Cardiac muscle cell (in vitro differentiated cells and primary cell): Measurements from ENCODE around the gene ZDHHC7. TPM values are rescaled to one million over a fixed set of nuclear protein-coding genes. Genes with fewer than 3 reads are reported as not detected.
"Not testable (repeated sequence)": the region's sequence is repeated elsewhere in the genome, so short reads cannot be mapped to it uniquely, and the experiment has no call there.

Experiments used
- DNase-seq, 2 donors: peaks; one replicate each; pipeline versions ENCODE4 v3.0.0 to v3.0.0-alpha.2; 2010 to 2017; ENCODE audit warnings: low read depth in 1 of 2, low spot score in 1 of 2
- H3K27ac ChIP-seq: fragments of 200-600 bp; sonication (generic); 2 replicates; pipeline ENCODE4 v1.5.1; 2016
- H3K27me3 ChIP-seq: fragments of 200-600 bp; sonication (generic); 2 replicates; pipeline ENCODE4 v1.6.0; 2016; ENCODE audit warnings: control low read depth
- H3K36me3 ChIP-seq: fragments of 200-600 bp; sonication (generic); 2 replicates; pipeline ENCODE4 v1.5.1; 2016; ENCODE audit warnings: control low read depth
- H3K4me1 ChIP-seq: fragments of 200-600 bp; sonication (generic); 2 replicates; pipeline ENCODE4 v1.8.1; 2017; ENCODE audit warnings: low read depth, mild to moderate bottlenecking, mixed run types
- H3K4me3 ChIP-seq: fragments of 200-600 bp; sonication (generic); 2 replicates; pipeline ENCODE4 v1.5.1; 2016; ENCODE audit warnings: mild to moderate bottlenecking
- H3K9me3 ChIP-seq: fragments of 200-600 bp; sonication (generic); 2 replicates; pipeline ENCODE4 v1.5.1; 2017; ENCODE audit warnings: low read depth, mild to moderate bottlenecking, control low read depth
- polyA plus RNA-seq: library from polyadenylated mRNA; unstranded; fragments of >200 nt; fragmentation: Nextera tagmentation; extraction: Ambion mirVana; gene quantifications from 2 replicates; pipeline ENCODE4 v1.2.1, GENCODE V29; 2016
- total RNA-seq: library from RNA; depleted of rRNA; stranded (reverse); fragments of >200 nt; gene quantifications from 2 replicates; pipeline ENCODE4 v1.2.3, GENCODE V29; 2016
- TF ChIP-seq, protein P1 (sequence below): IDR thresholded peaks from 2 replicates; pipeline ENCODE4 v1.5.1; 2012; ENCODE audit warnings: low read depth, mild to moderate bottlenecking, low read length

Gene ZDHHC7
- total and polyA plus RNA-seq, 2 experiments from 2014 or later: 57.8 to 70.1 TPM

DNA sequence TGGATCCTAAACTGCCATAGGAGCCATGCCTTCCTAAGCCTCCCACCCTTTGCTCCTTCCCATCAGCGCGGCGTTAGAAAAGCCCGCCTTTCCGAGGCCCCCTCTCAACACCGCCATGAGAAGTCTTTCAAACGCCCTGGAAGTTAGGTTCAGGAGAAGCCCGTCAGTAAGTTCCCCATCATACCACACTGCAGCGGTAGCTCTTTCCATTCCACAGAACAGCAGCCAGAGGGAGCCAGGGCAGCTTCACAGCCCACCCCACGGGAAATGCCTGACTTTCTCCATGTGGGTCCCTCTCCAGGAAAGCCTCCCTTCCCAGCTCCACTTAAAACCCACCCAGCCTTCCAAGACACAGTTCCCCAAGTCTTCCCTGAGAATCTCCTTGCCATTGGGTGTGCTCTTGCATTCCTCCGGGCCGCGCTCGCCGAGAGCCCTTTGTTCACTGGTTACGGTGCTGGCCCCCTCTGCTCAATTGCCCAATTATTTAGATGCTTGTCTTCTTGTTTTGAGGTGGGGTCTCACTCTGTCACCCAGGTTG lies 44.9 kb upstream of the ZDHHC7 start:
- Histone ChIP-seq H3K4me1 (peaks cover 43% of the 10 kb centered on the region), H3K27ac (peak overlapping the region; percentile 89), H3K4me3 (no peak overlapping the region), H3K36me3 (no peaks in the 10 kb centered on the region), H3K27me3 (no peaks in the 10 kb centered on the region), H3K9me3 (no peaks in the 10 kb centered on the region)
- DNase-seq: peak; percentile 48 to 49
- TF ChIP-seq, protein P1, sequence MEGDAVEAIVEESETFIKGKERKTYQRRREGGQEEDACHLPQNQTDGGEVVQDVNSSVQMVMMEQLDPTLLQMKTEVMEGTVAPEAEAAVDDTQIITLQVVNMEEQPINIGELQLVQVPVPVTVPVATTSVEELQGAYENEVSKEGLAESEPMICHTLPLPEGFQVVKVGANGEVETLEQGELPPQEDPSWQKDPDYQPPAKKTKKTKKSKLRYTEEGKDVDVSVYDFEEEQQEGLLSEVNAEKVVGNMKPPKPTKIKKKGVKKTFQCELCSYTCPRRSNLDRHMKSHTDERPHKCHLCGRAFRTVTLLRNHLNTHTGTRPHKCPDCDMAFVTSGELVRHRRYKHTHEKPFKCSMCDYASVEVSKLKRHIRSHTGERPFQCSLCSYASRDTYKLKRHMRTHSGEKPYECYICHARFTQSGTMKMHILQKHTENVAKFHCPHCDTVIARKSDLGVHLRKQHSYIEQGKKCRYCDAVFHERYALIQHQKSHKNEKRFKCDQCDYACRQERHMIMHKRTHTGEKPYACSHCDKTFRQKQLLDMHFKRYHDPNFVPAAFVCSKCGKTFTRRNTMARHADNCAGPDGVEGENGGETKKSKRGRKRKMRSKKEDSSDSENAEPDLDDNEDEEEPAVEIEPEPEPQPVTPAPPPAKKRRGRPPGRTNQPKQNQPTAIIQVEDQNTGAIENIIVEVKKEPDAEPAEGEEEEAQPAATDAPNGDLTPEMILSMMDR: peak; percentile 58

DNA sequence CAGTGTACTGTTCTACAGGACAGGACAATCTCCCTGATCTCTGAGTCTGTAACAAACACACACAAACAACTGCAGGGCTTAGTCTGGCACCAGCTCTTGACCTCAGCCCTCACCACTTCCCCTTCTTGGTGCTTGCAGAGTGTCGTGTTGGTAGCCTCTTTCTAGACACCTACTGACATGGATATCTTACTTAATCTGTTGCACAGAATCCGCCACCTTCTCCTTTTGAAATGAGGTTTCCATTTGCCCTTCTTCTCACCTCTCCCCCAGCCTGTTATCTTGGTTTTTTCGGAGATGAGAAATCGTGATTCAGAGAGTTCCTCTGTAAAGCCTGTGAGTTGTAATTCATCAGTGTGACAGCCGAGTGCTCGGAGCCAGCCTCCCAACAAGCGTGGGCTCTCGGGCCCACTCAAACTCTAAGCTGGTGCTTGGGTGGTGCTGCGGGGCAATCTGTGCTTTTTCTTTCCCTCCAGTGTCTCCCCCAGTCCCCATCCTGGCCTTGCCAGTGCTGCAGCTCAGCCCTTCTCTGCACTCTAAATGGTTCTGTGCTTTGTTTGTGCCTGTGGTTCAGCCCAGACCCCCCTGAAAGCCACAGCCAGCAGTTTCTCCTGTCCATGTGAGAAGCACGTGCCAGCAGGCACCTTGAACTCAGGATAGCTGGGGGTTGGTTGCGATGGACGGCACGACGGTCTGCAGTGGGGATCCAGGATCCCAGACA lies 44.3 kb upstream of the ZDHHC7 start:
- Histone ChIP-seq H3K27me3 (no peaks in the 10 kb centered on the region), H3K27ac (peak overlapping the region; percentile 89), H3K4me3 (no peak overlapping the region), H3K36me3 (no peaks in the 10 kb centered on the region), H3K9me3 (no peaks in the 10 kb centered on the region), H3K4me1 (peaks cover 42% of the 10 kb centered on the region)
- TF ChIP-seq, protein P1: no peak
- peak; percentile 61 to 72 for DNase-seq

DNA sequence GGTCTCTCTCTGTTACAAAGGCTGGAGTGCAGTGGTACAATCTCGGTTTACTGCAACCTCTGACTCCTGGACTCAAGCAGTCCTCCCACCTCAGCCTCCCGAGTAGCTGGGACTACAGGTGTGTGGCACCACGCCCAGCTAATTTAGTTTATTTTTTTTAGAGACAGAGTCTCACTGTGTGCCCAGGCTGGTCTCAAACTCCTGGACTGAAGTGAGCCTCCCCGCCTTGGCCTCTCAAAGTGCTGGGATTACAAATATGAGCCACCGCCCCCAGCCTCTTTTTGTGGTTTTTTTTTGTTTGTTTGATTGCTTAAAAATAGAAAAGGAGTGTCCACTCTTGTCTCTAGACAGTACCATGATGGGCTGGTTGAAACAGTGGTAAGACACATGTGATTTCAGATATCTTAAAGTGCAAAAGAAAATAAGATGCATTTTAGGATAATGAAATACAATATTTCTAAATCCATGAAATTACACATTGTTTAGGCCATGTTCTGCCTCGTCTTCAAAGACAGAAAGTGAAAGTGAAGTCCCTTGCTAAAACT lies 43.7 kb upstream of the ZDHHC7 start:
- no peak for DNase-seq
- no peak overlapping the region for H3K4me3 ChIP-seq
- no peaks in the 10 kb centered on the region for H3K9me3 ChIP-seq
- TF ChIP-seq, protein P1: no peak
- peak overlapping the region; percentile 89 for H3K27ac ChIP-seq
- H3K27me3 ChIP-seq: no peaks in the 10 kb centered on the region
- peaks cover 42% of the 10 kb centered on the region for H3K4me1 ChIP-seq
- no peaks in the 10 kb centered on the region for H3K36me3 ChIP-seq

DNA sequence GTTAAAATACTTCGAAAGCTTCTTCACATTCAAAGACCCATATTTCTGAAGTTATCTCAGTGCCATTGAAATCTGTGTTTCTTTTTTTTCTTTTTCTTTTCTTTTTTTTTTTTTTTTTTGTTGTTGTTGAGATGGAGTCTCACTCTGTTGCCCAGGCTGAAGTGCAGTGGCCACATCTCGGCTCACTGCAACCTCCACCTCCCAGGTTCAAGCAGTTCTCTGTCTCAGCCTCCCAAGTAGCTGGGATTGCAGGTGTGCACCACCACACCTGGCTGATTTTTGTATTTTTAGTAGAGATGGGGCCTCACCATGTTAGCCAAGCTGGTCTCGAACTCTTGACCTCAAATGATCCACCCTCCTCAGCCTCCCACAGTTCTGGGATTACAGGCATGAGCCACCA lies 43.0 kb upstream of the ZDHHC7 start:
- peak overlapping the region; percentile 89 for H3K27ac ChIP-seq
- H3K27me3 ChIP-seq, H3K36me3 ChIP-seq, H3K9me3 ChIP-seq, H3K4me3 ChIP-seq, DNase-seq: not testable (repeated sequence)
- peaks cover 38% of the 10 kb centered on the region for H3K4me1 ChIP-seq

DNA sequence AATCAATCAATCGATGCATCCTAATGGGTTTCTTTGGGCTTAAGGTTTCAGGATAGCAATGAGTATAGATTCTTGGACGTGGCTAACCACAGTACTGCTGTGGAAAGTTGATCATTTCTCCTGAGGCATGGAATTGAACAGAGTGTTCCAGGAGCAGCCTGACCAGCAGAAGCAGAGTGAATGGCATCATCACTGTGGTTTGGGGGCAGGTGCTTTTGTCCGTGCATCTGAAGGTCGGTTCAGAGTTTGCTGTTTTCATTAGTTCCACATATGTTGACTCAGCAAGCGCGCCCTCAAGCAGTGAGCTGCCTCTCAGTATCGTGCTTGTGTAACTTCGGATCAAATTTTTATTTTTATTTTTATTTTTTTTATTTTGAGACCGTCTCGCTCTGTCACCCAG lies 41.2 kb upstream of the ZDHHC7 start:
- no peak for DNase-seq
- no peak overlapping the region for H3K27ac ChIP-seq

More for the DNA sequence above, 41.2 kb upstream of the ZDHHC7 start:
- Histone ChIP-seq H3K36me3 (no peaks in the 10 kb centered on the region), H3K27me3 (no peaks in the 10 kb centered on the region), H3K4me1 (peaks cover 34% of the 10 kb centered on the region), H3K4me3 (no peak overlapping the region), H3K9me3 (no peaks in the 10 kb centered on the region)
- TF ChIP-seq, protein P1: no peak
